Measurements from ENCODE around the gene TNFRSF17.
A peak's percentile ranks its signal among the peaks of the same experiment; 100 is the strongest.

Gene TNFRSF17

DNA sequence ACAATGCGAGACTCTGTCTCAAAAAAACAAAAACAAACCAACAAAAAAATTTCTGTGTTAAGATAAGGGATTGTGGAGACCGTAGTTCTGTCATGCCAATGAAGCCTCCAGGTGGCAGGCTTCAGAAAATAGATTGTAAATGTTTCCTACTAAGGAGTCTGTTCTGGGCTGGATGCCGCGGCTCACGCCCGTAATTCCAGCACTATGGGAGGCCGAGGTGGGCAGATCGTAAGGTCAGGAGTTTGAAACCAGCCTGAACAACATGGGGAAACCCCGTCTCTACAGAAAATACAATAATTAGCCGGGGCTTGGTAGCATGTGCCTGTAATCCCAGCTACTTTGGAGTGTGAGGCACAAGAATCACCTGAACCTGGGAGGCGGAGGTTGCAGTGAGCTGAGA, 7.1 kb downstream of the TNFRSF17 start:
- Histone ChIP-seq H3K4me1 (ENCODE audit: control insufficient read depth, insufficient read depth, low read length) (peaks cover under 1% of the 10 kb centered on the region; the same call in 1 of the 2 replicates), H3K9ac (ENCODE audit: low read length) (no peak overlapping the region)

DNA sequence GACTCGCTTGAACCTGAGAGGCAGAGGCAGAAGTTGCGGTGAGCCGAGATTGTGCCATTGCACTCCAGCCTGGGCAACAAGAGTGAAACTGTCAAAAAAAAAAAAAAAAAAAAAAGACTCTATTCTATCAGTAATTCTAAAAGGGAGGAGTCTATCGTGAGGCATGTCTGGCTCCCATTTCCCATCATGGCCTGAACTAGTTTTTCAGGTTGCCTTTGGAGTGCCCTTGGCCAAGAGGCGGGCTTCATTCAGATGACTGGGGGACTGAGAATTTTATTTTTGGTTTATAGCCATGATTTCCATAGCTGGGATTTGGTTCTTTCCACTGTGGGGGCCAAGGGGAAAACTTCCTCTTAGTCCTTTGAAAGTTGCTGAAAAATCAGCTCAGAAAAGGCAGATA, 8.1 kb downstream of the TNFRSF17 start:
- Histone ChIP-seq H3K9ac (ENCODE audit: low read length) (no peak overlapping the region), H3K4me1 (ENCODE audit: control insufficient read depth, insufficient read depth, low read length) (peaks cover 8% of the 10 kb centered on the region), H3K27me3 (ENCODE audit: control insufficient read depth, insufficient read depth, low read length) (no peaks in the 10 kb centered on the region), H3K36me3 (ENCODE audit: control insufficient read depth, insufficient read depth, low read length) (no peaks in the 10 kb centered on the region), H3K9me3 (ENCODE audit: control insufficient read depth, insufficient read depth, low read depth, low read length) (no peaks in the 10 kb centered on the region), H3K4me3 (ENCODE audit: low read depth, low read length) (no peak overlapping the region), H3K27ac (ENCODE audit: low read depth, low read length) (no peak overlapping the region)

More for the DNA sequence above, 7.1 kb downstream of the TNFRSF17 start:
- Histone ChIP-seq H3K4me3 (ENCODE audit: low read depth, low read length) (no peak overlapping the region), H3K27me3 (ENCODE audit: control insufficient read depth, insufficient read depth, low read length) (no peaks in the 10 kb centered on the region), H3K9me3 (ENCODE audit: control insufficient read depth, insufficient read depth, low read depth, low read length) (no peaks in the 10 kb centered on the region), H3K36me3 (ENCODE audit: control insufficient read depth, insufficient read depth, low read length) (no peaks in the 10 kb centered on the region), H3K27ac (ENCODE audit: low read depth, low read length) (no peak overlapping the region)

DNA sequence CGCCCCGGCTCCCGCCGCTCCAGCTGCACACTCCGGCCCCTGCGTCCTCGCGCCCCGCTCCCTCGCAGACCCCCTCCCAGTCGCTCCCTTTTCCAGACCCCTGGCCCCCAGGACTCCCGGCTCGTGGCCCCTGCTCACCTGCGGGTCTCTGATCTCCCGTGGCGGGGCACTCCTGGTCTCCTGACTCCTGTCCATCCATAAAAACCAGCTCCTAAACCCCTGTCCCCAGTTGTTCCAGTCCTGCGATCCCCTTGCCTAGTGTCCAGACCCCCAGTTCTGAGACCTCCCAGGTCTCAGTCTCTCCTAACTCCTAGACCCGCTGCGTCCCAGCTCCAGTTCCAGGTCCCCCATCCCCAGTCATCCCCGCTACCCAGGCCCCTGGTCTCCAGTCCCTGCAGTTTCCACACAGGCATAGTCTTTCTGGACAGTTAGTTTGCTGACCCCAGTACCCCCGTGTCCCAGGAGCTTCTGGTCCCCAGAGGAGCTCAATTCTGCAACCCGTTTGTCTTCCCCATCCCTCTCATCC, 11.9 kb downstream of the TNFRSF17 start:
- Histone ChIP-seq H3K27me3 (ENCODE audit: control insufficient read depth, insufficient read depth, low read length) (no peaks in the 10 kb centered on the region), H3K36me3 (ENCODE audit: control insufficient read depth, insufficient read depth, low read length) (no peaks in the 10 kb centered on the region), H3K9ac (ENCODE audit: low read length) (peak overlapping the region; percentile 68), H3K4me3 (ENCODE audit: low read depth, low read length) (peak overlapping the region; percentile 93), H3K27ac (ENCODE audit: low read depth, low read length) (no peak overlapping the region), H3K4me1 (ENCODE audit: control insufficient read depth, insufficient read depth, low read length) (peaks cover 8% of the 10 kb centered on the region), H3K9me3 (ENCODE audit: control insufficient read depth, insufficient read depth, low read depth, low read length) (no peaks in the 10 kb centered on the region)

DNA sequence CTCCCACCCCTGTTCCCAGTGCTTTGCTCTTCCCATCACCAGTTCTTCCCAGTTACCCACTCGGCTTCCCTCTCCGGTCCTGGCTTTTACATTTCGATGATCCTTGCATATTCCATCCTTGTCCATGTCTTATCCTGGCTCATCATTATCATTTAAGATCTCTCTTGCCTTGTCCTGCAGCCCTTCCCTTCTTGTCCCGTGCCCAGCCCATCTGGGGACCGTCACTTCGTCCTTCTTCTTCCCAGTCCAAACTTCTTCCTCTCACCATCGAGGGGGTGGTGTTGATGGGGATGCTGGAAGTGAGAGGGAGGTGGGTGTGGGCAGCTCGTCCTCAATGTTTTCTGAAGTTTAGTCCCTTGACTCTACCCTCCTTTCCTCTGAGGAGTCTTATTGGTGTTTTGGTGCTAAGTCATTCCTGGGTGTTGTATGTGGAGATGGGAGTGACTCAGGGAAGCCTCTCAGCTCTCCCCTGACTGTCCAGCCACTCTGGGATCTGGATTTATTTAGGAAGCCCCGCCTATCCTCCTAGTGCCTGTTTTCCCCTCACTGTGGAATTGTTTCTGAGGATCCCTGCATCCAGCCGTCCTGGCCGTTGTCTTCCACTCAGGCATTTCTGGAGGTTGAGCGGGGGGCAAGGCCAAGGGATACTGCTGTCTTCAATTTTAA, 12.5 kb downstream of the TNFRSF17 start:
- Histone ChIP-seq H3K36me3 (ENCODE audit: control insufficient read depth, insufficient read depth, low read length) (no peaks in the 10 kb centered on the region), H3K27ac (ENCODE audit: low read depth, low read length) (no peak overlapping the region), H3K9me3 (ENCODE audit: control insufficient read depth, insufficient read depth, low read depth, low read length) (no peaks in the 10 kb centered on the region), H3K9ac (ENCODE audit: low read length) (peak overlapping the region; percentile 68), H3K4me3 (ENCODE audit: low read depth, low read length) (peak overlapping the region; percentile 93), H3K4me1 (ENCODE audit: control insufficient read depth, insufficient read depth, low read length) (peaks cover 8% of the 10 kb centered on the region), H3K27me3 (ENCODE audit: control insufficient read depth, insufficient read depth, low read length) (no peaks in the 10 kb centered on the region)

DNA sequence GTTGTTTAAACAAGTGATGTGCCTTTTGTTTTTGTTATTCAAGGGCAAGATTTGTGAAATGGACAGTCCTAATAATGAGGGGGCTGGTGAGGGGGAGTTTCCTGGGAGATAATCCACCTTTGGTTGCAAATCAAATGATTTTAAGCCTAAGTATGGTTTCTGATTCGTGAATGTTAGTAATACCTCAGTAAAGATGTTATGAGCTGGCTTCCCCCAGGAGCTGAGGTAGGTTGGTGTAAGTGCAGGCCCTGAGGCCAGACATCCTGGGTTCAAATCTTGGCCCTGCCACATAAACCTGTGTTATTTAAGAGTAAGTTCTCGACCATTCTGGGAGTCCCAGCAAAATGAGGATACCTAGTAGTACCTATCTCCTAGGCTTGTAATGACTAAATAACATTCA, 13.1 kb downstream of the TNFRSF17 start:
- H3K4me3 ChIP-seq (ENCODE audit: low read depth, low read length) = no peak overlapping the region
- H3K27ac ChIP-seq (ENCODE audit: low read depth, low read length) = no peak overlapping the region
- no peaks in the 10 kb centered on the region for H3K36me3 ChIP-seq (ENCODE audit: control insufficient read depth, insufficient read depth, low read length)
- no peak overlapping the region for H3K9ac ChIP-seq (ENCODE audit: low read length)
- H3K9me3 ChIP-seq (ENCODE audit: control insufficient read depth, insufficient read depth, low read depth, low read length) = no peaks in the 10 kb centered on the region
- peaks cover 8% of the 10 kb centered on the region for H3K4me1 ChIP-seq (ENCODE audit: control insufficient read depth, insufficient read depth, low read length)
- no peaks in the 10 kb centered on the region for H3K27me3 ChIP-seq (ENCODE audit: control insufficient read depth, insufficient read depth, low read length)

DNA sequence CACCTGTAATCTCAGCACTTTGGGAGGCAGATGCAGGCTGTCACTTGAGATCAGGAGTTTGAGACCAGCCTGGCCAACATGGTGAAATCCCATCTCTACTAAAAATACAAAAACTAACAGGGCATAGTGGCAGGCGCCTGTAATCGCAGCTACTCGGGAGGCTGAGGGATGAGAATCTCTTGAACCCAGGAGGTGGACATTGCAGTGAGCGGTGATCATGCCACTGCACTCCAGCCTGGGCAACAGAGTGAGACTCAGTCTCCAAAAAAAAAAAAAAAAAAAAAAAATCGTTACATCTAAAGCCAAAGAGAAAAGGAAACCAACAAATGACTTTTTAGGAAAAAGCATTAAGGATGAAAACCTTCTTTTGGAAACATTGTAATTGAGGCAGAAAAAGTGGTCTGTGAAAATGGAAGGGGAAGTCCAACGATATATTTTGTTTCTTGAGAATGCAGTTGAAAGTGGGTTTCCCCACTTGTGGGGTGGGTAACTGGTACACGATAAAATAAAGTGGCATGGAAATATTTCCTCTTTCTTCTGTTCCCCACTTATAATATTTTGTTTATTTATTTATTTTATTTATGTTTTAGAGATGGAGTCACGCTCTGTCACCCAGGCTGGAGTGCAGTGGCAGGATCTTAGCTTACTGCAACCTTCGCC, 14.1 kb downstream of the TNFRSF17 start:
- no peaks in the 10 kb centered on the region for H3K9me3 ChIP-seq (ENCODE audit: control insufficient read depth, insufficient read depth, low read depth, low read length)
- H3K36me3 ChIP-seq (ENCODE audit: control insufficient read depth, insufficient read depth, low read length) = no peaks in the 10 kb centered on the region
- no peak overlapping the region for H3K9ac ChIP-seq (ENCODE audit: low read length)
- no peak overlapping the region for H3K4me3 ChIP-seq (ENCODE audit: low read depth, low read length)
- no peak overlapping the region for H3K27ac ChIP-seq (ENCODE audit: low read depth, low read length)
- no peaks in the 10 kb centered on the region for H3K27me3 ChIP-seq (ENCODE audit: control insufficient read depth, insufficient read depth, low read length)
- peaks cover 8% of the 10 kb centered on the region for H3K4me1 ChIP-seq (ENCODE audit: control insufficient read depth, insufficient read depth, low read length)

DNA sequence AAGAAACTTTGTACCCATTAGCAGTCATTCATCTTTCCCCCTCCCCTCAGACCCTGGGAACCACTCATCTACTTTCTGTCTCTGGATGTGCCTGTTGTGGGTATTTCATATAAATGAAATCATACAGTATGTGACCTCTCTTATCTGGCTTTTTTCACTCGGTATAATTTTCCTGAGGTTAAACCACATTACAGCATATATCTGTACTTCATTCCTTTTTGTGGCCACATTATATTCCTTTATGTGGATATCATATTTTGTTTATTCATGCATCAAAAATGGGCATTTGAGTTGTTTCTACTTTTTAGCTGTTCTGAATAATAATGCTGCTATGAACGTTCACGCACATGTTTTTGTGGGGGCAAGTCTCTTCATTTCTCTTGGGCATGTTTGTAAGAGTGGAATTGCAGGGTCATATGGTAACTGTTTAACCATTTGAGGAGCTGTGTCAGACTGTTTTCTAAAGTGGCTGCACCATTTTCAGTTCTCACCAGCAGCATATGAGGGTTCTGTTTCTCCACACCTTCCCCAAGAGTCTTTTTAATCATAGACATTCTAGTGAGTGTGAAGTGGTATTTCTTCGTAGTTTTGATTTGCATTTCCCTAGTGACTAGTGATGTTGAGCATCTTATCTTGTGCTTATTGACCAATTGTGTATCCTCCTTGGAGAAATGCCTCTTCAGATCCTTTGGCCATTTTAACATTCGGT, 15.3 kb downstream of the TNFRSF17 start:
- Histone ChIP-seq H3K9ac (ENCODE audit: low read length) (no peak overlapping the region), H3K9me3 (ENCODE audit: control insufficient read depth, insufficient read depth, low read depth, low read length) (no peaks in the 10 kb centered on the region), H3K4me1 (ENCODE audit: control insufficient read depth, insufficient read depth, low read length) (peaks cover 8% of the 10 kb centered on the region), H3K27ac (ENCODE audit: low read depth, low read length) (no peak overlapping the region), H3K27me3 (ENCODE audit: control insufficient read depth, insufficient read depth, low read length) (no peaks in the 10 kb centered on the region), H3K4me3 (ENCODE audit: low read depth, low read length) (no peak overlapping the region), H3K36me3 (ENCODE audit: control insufficient read depth, insufficient read depth, low read length) (no peaks in the 10 kb centered on the region)

DNA sequence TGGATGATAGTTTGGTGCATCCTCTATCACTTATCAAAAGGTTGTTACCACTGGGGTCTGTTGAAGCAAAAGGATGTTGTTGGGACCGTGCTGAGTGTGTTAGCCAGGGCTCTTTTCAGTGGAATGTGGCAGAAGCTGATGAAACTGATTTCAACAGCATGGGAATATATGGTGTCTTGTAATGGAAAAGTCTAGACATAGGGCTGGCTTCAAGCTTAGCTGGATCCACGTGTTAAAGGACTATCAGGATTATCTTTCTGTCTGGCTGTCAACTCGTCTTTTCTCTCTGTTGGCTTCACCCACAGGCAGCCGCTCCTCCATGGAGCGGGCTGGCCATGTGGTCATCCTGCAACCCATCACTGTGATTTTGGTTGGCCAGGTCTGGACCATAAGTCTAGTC, 20.2 kb downstream of the TNFRSF17 start:
- no peak overlapping the region for H3K9ac ChIP-seq (ENCODE audit: low read length)
- H3K27me3 ChIP-seq (ENCODE audit: control insufficient read depth, insufficient read depth, low read length) = no peaks in the 10 kb centered on the region
- no peaks in the 10 kb centered on the region for H3K9me3 ChIP-seq (ENCODE audit: control insufficient read depth, insufficient read depth, low read depth, low read length)

DNA sequence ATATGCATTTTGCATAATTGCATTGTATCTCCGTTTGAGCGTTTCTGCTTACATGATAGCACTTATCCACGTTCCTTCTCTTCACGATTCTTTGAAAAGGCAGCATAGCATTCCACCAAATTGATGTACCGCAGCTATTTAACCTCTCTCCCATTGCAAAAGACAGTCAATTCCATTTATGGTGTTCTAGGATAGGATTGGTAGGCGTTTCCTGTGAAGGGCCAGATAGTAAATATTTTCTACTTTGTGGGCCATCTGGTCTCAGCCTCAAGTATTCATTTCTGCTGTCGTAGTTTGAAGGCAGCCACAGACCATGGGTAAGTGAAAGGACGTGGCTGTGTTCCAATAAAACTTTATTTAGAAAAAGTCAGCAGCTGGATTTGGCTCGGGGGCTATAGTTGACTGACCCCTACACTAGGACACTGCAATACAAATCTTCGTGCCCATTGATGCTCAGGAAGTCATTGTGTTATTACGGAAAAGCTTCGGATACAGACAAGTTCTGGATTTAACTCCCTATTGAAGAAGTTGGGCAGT, 21.6 kb downstream of the TNFRSF17 start:
- Histone ChIP-seq H3K4me1 (ENCODE audit: control insufficient read depth, insufficient read depth, low read length) (no peaks in the 10 kb centered on the region), H3K9ac (ENCODE audit: low read length) (no peak overlapping the region), H3K36me3 (ENCODE audit: control insufficient read depth, insufficient read depth, low read length) (no peaks in the 10 kb centered on the region), H3K4me3 (ENCODE audit: low read depth, low read length) (no peak overlapping the region), H3K27ac (ENCODE audit: low read depth, low read length) (no peak overlapping the region), H3K27me3 (ENCODE audit: control insufficient read depth, insufficient read depth, low read length) (no peaks in the 10 kb centered on the region), H3K9me3 (ENCODE audit: control insufficient read depth, insufficient read depth, low read depth, low read length) (no peaks in the 10 kb centered on the region)

More for the DNA sequence above, 20.2 kb downstream of the TNFRSF17 start:
- no peak overlapping the region for H3K4me3 ChIP-seq (ENCODE audit: low read depth, low read length)
- H3K4me1 ChIP-seq (ENCODE audit: control insufficient read depth, insufficient read depth, low read length) = no peaks in the 10 kb centered on the region
- H3K36me3 ChIP-seq (ENCODE audit: control insufficient read depth, insufficient read depth, low read length) = no peaks in the 10 kb centered on the region
- no peak overlapping the region for H3K27ac ChIP-seq (ENCODE audit: low read depth, low read length)

DNA sequence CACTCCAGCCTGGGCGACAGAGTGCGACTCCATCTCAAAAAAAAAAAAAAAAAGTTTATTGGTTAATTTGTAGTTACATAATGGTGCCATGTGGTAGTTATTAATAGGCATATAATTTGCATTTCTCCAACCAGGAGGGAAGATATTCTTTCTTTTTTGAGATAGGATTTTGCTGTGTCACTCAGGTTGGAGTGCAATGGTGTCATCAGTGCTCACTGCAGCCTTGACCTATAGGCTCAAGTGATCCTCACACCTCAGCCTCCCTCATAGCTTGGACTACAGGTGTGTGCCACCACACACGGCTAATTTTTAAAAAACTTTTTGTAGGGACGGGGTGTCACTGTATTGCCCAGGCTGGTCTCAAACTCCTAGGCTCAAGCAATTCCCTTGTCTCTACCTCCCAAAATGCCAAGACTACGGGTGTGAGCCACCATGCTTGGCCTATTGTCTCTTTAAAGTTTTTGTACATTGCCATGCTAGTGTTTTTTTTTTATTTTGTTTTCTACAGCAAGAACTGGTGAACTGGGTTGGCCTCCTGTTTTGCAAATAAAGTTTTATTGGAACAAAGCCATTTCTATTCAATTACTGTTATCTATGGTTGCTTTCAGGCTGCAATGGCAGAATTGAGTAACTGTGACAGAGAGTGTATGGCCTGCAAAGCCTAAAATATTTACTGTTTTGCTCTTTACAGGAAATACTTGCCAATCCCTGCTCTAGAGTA, 23.4 kb downstream of the TNFRSF17 start:
- no peaks in the 10 kb centered on the region for H3K27me3 ChIP-seq (ENCODE audit: control insufficient read depth, insufficient read depth, low read length)
- no peak overlapping the region for H3K9ac ChIP-seq (ENCODE audit: low read length)
- no peaks in the 10 kb centered on the region for H3K4me1 ChIP-seq (ENCODE audit: control insufficient read depth, insufficient read depth, low read length)
- H3K9me3 ChIP-seq (ENCODE audit: control insufficient read depth, insufficient read depth, low read depth, low read length) = no peaks in the 10 kb centered on the region
- no peak overlapping the region for H3K4me3 ChIP-seq (ENCODE audit: low read depth, low read length)
- H3K36me3 ChIP-seq (ENCODE audit: control insufficient read depth, insufficient read depth, low read length) = no peaks in the 10 kb centered on the region
- H3K27ac ChIP-seq (ENCODE audit: low read depth, low read length) = no peak overlapping the region

Measured in HUES6 (cell line).